Activated naive CD8-positive, alpha-beta T cell (primary cell): ENCODE results near the gene SLC9C2.
"Not testable (repeated sequence)": the region's sequence is repeated elsewhere in the genome, so short reads cannot be mapped to it uniquely, and the experiment has no call there.

Source experiments
- H3K27ac Mint-ChIP-seq: one replicate; pipeline ENCODE4 v1.8.0; 2021; ENCODE audit warnings: mixed read lengths
- H3K27me3 Mint-ChIP-seq: one replicate; pipeline ENCODE4 v1.8.0; 2021; ENCODE audit warnings: mixed read lengths
- H3K36me3 Mint-ChIP-seq: one replicate; pipeline ENCODE4 v1.8.0; 2021; ENCODE audit warnings: mixed read lengths
- H3K4me1 Mint-ChIP-seq: one replicate; pipeline ENCODE4 v1.8.0; 2021; ENCODE audit warnings: low read depth, mixed read lengths
- H3K4me3 Mint-ChIP-seq: one replicate; pipeline ENCODE4 v1.8.0; 2021; ENCODE audit warnings: mild to moderate bottlenecking, mixed read lengths
- H3K9me3 Mint-ChIP-seq: one replicate; pipeline ENCODE4 v1.8.0; 2021; ENCODE audit warnings: low read depth, mixed read lengths

SLC9C2 gene

DNA sequence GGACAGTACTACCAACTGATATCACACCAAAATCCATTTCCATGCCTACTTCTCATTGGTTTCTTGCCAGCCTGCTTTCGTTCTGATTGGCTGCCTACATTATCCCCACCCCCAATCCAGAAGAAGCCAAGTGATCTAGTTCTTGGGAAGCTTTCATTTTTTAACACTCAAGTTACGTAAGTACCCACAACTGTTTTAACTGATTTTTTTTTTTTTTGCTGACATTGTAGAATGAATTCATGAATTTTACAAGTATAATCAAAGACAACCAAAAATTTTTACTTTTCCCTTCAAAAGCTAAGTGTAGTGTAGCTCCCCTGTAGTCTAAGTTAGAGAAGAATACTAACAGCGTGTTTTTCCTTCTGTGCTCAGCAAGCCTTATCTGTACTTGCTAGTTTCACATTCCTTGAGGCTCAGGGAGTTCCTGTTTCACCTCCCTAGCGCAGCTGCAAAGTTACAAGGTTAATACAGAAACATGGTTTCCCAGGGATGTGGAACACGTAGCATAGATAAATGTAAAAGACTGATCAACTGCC, at the start of gene SLC9C2:
Gene SLC9C2, minus strand, starts transcription at position 17 of the 536 bp plus-strand sequence. CDS start 1,296 bp downstream, outside the sequence.
- Mint-ChIP-seq H3K36me3 (no peaks in the 10 kb centered on the region), H3K4me3 (no peak within 1 kb of the TSS), H3K27ac (no peak within 1 kb of the TSS), H3K4me1 (peaks cover 2% of the 10 kb centered on the region), H3K9me3 (no peaks in the 10 kb centered on the region), H3K27me3 (peaks cover 3% of the 10 kb centered on the region)

DNA sequence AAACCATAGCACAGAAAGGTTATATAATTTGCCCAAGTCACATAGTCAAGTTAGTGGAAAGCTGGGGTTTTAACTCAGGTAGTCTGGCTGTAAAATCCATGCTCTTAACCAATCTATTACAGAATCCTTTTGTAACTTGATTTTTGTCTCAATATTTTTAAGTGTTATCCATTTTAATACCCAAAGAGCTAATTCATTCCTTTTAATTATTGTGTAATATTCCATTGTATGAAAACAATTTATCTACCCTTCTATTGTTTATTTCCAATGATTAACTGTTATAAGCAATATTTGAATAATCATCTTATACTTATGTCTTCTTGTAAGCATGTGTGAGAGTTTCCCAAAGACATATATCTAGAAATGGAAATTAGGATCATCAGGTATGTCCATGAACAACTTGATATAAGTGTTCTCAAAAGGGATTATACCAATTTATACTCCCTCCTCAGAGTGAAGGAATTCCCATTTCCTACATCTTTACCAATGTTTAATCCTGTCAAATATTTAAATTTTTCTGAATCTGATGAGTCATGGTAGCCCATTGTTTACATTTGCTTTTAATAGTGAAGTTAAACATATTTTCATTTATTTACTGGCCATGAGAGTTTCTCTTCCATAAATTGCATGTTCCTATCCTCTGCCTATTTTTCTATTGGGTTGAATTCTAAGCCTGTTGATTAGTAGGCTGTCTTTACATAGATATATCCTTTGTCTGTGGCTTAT, 46.2 kb upstream of the SLC9C2 start:
- H3K4me3 Mint-ChIP-seq: no peak overlapping the region
- H3K36me3 Mint-ChIP-seq: no peaks in the 10 kb centered on the region
- H3K4me1 Mint-ChIP-seq: no peaks in the 10 kb centered on the region
- no peak overlapping the region for H3K27ac Mint-ChIP-seq
- no peaks in the 10 kb centered on the region for H3K27me3 Mint-ChIP-seq
- H3K9me3 Mint-ChIP-seq: peaks cover 8% of the 10 kb centered on the region

DNA sequence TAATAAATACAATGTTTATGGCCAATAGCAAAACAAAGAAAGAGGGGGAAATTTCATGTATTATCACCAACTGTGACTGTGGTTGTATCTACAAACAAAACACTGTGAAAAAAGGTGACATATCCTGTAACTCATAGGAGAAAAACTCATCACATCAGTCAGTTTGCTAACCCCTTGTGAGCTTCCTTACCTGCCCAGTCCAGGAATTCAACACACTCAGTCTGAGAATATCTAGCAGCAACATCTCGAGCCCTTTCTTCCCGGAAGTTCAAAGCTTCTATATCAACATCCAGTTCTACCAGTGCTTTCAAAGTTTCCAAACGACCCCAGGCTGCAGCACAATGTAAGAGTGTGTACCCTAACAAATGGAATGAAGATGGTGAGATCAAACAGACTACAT, 43.8 kb upstream of the SLC9C2 start:
- Mint-ChIP-seq H3K4me1 (no peaks in the 10 kb centered on the region), H3K27me3 (no peaks in the 10 kb centered on the region), H3K9me3 (no peaks in the 10 kb centered on the region), H3K27ac (no peak overlapping the region), H3K4me3 (no peak overlapping the region), H3K36me3 (no peaks in the 10 kb centered on the region)

- not testable (repeated sequence) for H3K4me1 Mint-ChIP-seq
Observed at GRCh38 chr1:173642450-173643139, 39.7 kb upstream of the SLC9C2 start.

DNA sequence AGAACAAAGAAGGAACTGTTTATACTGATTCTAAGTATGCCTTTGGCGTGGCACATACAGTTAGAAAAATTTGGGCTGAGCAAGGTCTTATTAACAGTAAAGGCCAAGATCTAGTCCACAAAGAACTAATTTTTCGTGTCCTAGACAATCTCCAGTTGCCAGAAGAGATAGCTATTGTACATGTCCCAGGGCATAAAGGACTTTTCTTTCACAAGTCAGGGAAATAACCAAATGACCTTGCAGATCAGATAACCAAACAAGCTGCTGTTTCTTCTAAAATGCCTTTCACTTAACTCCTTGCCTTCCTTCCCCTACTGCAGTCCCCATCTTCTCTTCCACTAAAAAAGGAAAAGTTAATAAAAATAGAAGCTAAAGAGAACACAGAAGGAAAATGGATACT, 36.2 kb upstream of the SLC9C2 start:
- Mint-ChIP-seq H3K9me3 (peaks cover 6% of the 10 kb centered on the region), H3K4me1 (no peaks in the 10 kb centered on the region), H3K36me3 (no peaks in the 10 kb centered on the region), H3K4me3 (no peak overlapping the region), H3K27me3 (no peaks in the 10 kb centered on the region), H3K27ac (no peak overlapping the region)

More at GRCh38 chr1:173642450-173643139, 39.7 kb upstream of the SLC9C2 start:
- H3K27me3 Mint-ChIP-seq, H3K4me3 Mint-ChIP-seq, H3K9me3 Mint-ChIP-seq, H3K27ac Mint-ChIP-seq, H3K36me3 Mint-ChIP-seq: not testable (repeated sequence)

DNA sequence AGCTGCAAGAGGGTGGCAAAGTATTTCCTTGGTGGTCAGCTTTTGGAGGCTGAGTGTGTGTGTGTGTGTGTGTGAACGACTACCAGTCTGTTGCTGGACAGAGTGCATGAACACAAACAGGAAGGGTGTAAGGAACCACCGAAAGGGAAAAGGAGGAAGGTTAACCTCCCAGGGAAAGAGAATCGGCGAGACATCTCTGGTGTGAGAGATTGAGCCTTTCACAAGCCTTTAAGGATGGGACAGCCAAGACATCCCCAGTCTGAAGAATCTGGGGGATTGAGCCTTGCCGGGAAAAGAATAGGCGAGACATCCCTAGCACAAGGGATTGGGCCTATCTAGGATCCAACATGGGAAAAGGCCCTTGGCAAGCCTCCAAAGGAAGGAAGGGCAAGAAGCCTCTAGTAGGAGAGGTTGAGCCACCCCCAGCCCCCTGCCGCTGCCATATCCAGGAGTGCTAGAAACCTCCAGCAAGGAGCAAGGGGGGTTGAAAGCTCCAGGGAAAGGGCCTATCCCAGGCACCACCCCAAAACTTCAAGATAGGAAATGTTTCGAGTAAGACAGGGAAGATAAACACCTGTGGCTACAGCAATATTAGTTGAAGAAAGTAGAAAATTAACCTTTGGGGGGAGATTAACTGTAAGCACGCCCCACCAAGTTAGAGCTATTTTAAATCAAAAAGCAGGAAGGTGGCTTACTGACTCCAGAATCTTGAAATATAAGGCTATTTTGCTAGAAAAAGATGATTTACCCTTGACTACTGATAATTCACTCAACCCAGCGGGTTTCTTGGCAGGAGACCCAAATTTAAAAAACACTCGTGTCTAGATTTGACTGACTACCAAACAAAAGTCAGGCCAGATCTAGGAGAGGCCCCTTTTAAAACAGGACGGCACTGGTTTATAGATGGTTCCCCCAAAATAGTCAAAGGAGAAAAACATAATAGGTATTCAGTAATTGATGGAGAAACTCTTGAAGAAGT, 35.5 kb upstream of the SLC9C2 start:
- H3K27ac Mint-ChIP-seq: no peak overlapping the region

GRCh38 chr1:173637236-173638042, 34.6 kb upstream of the SLC9C2 start:
- H3K27ac Mint-ChIP-seq, H3K9me3 Mint-ChIP-seq, H3K4me1 Mint-ChIP-seq, H3K27me3 Mint-ChIP-seq, H3K36me3 Mint-ChIP-seq, H3K4me3 Mint-ChIP-seq: not testable (repeated sequence)

More for the DNA sequence above, 35.5 kb upstream of the SLC9C2 start:
- H3K36me3 Mint-ChIP-seq: no peaks in the 10 kb centered on the region
- H3K27me3 Mint-ChIP-seq: no peaks in the 10 kb centered on the region
- H3K9me3 Mint-ChIP-seq: peaks cover 6% of the 10 kb centered on the region
- no peaks in the 10 kb centered on the region for H3K4me1 Mint-ChIP-seq
- H3K4me3 Mint-ChIP-seq: no peak overlapping the region

DNA sequence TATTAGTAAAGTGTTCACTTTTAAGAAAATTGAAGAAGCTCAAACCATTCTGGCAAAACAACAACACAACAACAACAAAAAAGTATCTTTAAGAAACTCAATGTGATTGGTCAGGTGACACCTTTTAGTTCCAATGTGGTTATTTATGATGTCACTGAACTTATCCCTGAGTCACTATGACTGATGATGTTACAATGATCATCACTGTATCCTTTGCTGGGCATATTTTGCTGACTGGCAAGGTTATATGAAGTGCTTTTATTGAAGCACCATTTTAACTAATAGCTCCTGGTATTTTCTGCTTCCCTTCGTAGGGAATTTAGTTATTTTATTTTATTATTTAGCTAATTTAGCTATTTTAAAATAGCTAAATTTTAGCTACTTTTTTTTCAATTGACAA, 32.2 kb upstream of the SLC9C2 start, which contains the start of gene TEX50:
Gene TEX50, plus strand, starts transcription at position 223 of the 400 bp plus-strand sequence. CDS start 184 bp downstream, outside the sequence.
- no peaks in the 10 kb centered on the region for H3K4me1 Mint-ChIP-seq
- peaks cover 6% of the 10 kb centered on the region for H3K9me3 Mint-ChIP-seq
- H3K27me3 Mint-ChIP-seq: no peaks in the 10 kb centered on the region
- H3K4me3 Mint-ChIP-seq: no peak within 1 kb of the TSS
- no peak within 1 kb of the TSS for H3K27ac Mint-ChIP-seq
- no peaks in the 10 kb centered on the region for H3K36me3 Mint-ChIP-seq

- Mint-ChIP-seq H3K36me3 (no peaks in the 10 kb centered on the region), H3K27ac (no peak overlapping the region), H3K4me1 (no peaks in the 10 kb centered on the region), H3K9me3 (no peaks in the 10 kb centered on the region), H3K27me3 (no peaks in the 10 kb centered on the region), H3K4me3 (no peak overlapping the region)
Observed at GRCh38 chr1:173628888-173629287, 26.0 kb upstream of the SLC9C2 start.

GRCh38 chr1:173627269-173627668, 24.4 kb upstream of the SLC9C2 start:
- Mint-ChIP-seq H3K27ac (no peak overlapping the region), H3K36me3 (no peaks in the 10 kb centered on the region), H3K4me3 (no peak overlapping the region), H3K9me3 (no peaks in the 10 kb centered on the region), H3K4me1 (no peaks in the 10 kb centered on the region), H3K27me3 (peaks cover 2% of the 10 kb centered on the region)

GRCh38 chr1:173616859-173617258, 14.0 kb upstream of the SLC9C2 start:
- H3K27ac Mint-ChIP-seq: no peak overlapping the region
- no peak overlapping the region for H3K4me3 Mint-ChIP-seq
- peaks cover 8% of the 10 kb centered on the region for H3K27me3 Mint-ChIP-seq
- H3K4me1 Mint-ChIP-seq: no peaks in the 10 kb centered on the region
- peaks cover 16% of the 10 kb centered on the region for H3K36me3 Mint-ChIP-seq
- H3K9me3 Mint-ChIP-seq: peaks cover 7% of the 10 kb centered on the region

GRCh38 chr1:173613086-173613485, 10.2 kb upstream of the SLC9C2 start:
- H3K4me3 Mint-ChIP-seq, H3K27ac Mint-ChIP-seq, H3K4me1 Mint-ChIP-seq, H3K36me3 Mint-ChIP-seq, H3K27me3 Mint-ChIP-seq, H3K9me3 Mint-ChIP-seq: not testable (repeated sequence)

GRCh38 chr1:173608503-173609216, 5.8 kb upstream of the SLC9C2 start:
- Mint-ChIP-seq H3K4me3 (no peak overlapping the region), H3K9me3 (no peaks in the 10 kb centered on the region), H3K27me3 (peaks cover 3% of the 10 kb centered on the region), H3K4me1 (no peaks in the 10 kb centered on the region), H3K36me3 (peaks cover 2% of the 10 kb centered on the region), H3K27ac (no peak overlapping the region)
